Suprapubic skin (tissue), 3 donors: Measurements from ENCODE around the gene CMSS1.

Source experiments
- CTCF ChIP-seq, 2 donors: fragments of 200-600 bp in 1 of 2; fragments of 450-650 bp in 1 of 2; sonication (generic) in 1 of 2; IDR thresholded peaks; one replicate each; pipeline ENCODE4 v1.5.1; 2016 to 2019; ENCODE audit warnings: antibody characterized with exemption in 2 of 2, mild to moderate bottlenecking in 1 of 2, moderate library complexity in 1 of 2
- POLR2A ChIP-seq, 2 donors: fragments of 450-650 bp; IDR thresholded peaks; one replicate each; pipeline ENCODE4 v1.6.1; 2017; ENCODE audit warnings: antibody characterized with exemption in 2 of 2, mild to moderate bottlenecking in 2 of 2, moderate library complexity in 2 of 2

- TF ChIP-seq CTCF (IDR thresholded peaks at IDR 0.05) (no peak), POLR2A (IDR thresholded peaks at IDR 0.05) (no peak)
These were observed 57.9 kb downstream of the CMSS1 start for GRCh38 chr3:99875581-99875928.
